ENCODE data around the gene SAMM50.

- TF ChIP-seq TAF1 (IDR thresholded peaks at IDR 0.05; ENCODE audit: low read depth, low read length) (no peak), POLR2A (IDR thresholded peaks at IDR 0.05; ENCODE audit: low read depth, low read length) (no peak), POLR2AphosphoS5 (IDR thresholded peaks at IDR 0.05; ENCODE audit: low read depth, low read length) (no peak), PAX5 (IDR thresholded peaks at IDR 0.05; ENCODE audit: insufficient read depth, low read length, severe bottlenecking) (no peak), SPI1 (IDR thresholded peaks at IDR 0.05; ENCODE audit: low read depth, low read length) (no peak)
Observed at GRCh38 chr22:43978558-43978957, 23.3 kb downstream of the SAMM50 start.

All from GM12891 (cell line).